AG20443 (cell line): ENCODE measurements around the gene CORO2A.
A peak's percentile ranks its signal among the peaks of the same experiment; 100 is the strongest.

Experiments used
- DNase-seq: peaks from one replicate; pipeline ENCODE4 v3.0.0; 2012; ENCODE audit warnings: low spot score, mixed read lengths

CORO2A gene

DNA sequence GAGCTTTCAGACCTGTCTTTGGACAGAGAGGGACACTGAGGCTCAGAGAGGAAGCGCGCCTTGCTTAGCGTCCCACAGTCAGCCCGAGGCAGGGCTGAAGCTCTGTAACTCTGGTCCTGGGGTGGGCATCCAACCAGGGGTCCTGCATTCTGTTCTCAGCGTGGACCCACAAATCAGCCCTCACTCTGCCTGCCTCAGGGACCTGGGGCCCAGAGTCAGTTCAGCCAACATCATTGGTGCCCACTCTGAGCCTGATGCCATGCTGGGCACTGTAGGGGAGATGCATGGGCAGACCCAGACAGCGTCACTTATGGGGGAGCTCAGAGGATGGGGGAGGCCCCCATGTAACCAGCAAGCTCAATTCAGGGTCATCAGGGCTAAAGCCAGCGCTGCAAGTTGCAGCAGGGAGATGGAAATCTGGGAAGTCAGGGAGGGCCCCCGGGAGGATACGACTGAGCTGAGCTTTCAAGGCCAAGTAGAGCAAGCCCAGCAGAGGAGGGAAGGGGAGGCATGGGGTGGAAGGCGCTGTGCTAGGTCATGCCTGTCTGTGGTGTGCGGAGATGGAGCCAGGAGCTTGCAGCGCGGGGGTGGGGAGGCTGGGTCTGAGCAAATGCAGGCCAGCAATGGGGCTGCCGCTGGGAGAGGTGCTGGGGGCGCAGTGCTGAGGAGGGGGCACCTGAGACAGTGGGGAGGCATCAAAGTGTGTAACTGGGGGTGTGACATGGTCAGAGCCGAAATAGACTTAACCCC is 21.1 kb downstream of the CORO2A start:
- no peak for DNase-seq

DNA sequence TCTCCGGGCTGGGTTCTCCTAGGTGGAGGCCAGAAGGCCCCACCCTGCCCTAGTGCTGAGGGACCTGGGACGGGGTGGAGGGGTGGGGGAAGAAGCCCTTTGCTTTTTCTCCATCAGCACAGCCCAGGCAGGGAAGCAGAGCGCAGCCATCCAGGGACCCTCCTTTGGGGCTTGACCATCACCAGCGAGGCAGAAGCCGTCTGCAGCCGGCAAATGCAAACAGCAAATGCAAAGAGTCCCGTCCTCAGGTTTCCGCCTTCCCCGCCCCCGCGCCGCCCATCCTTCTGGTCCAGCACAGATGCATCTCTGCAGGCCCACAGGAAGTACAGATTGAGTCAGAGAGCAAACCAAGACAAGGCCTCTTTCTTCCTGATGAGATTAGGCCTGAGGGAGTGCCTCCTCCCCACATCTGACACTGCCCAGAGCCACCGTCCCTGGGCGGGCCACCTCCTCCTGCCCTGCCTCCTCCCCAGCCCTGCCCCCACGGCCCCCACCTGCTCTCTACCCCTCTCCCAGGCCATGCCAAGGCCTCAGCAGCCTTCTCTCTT is 23.4 kb downstream of the CORO2A start:
- peak; percentile 57 for DNase-seq

DNA sequence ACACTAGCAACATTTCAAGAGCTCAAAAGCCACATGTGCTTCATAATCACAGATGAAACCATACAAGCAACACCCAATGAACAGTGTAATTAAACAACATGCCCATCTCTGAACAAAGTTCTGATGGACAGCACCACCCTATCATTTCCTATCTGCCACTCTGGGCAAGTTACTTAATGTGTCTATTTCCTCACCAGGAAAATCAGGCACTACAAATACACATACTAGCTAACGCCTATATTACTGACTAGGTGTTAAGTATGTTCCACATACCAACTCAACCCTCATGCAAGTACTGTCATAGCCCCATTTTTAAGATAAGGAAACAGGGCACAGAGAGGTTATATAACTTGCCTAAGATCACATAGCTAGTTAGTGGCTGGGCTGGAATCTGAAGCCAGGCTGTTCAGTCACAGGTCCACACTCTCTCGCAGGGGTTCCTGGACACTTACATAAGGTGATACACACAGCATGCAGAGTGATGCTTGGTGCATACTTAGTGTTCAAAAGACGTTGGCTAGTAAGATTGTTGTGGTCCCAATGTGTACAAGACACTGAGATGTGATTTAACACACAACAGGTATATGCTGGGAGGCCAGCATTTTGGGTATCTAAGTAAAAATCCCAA is 24.2 kb downstream of the CORO2A start:
- no peak for DNase-seq

DNA sequence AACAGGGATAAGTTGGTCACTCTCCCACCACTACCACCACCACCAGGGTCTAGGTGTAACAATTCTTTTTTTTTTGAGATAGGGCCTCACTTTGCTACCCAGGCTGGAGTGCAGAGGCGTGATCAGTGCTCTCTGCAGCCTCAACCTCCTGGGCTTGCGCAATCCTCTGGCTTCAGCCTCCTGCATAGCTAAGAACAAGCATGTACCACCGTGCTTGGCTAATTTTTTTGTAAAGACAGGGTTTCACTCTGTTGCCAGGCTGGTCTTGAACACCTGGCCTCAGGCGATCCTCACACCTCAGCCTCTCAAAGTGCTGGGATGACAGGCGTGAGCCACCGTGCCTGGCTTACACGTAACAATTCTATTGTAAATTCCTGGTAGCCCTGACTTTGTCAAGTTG is 27.5 kb downstream of the CORO2A start:
- no peak for DNase-seq

DNA sequence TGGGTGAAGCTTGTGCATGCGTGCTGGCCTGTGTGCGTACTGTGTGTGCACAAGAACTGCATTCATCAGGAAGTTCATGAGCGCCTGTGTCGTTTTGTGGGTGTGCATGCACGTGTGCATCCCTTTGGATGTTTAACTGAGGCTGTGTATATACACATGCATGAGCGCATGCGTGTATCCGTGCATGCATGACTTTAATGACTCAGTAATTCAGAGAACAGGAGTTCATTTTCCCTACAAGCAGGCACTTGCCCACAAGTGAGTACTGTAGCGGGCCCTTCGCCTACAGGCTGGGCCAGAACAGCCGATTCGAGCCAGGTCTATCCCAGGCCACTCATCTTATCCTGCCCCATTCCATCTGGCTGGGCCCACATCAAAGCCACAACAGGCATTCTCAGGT is 29.8 kb downstream of the CORO2A start:
- no peak for DNase-seq

DNA sequence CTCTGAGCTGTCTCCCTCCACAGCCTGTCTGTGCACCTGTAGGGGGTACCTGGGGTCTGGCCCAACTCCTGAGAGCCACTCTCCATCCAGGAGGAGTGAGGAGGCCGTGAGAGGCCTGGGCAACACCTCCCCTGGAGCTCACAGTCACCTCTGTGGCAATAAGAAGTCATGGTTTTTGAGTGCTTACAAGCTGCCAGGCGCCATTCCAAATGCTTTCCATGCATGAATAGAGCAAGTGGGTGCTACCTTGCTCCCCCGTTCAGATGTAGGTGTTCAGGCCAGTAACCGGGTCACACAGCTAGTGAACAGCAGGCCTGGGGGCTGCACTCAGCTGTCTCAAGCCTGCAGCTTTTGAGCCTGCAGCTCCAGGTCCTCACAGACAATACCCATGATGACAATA is 30.6 kb downstream of the CORO2A start:
- no peak for DNase-seq

DNA sequence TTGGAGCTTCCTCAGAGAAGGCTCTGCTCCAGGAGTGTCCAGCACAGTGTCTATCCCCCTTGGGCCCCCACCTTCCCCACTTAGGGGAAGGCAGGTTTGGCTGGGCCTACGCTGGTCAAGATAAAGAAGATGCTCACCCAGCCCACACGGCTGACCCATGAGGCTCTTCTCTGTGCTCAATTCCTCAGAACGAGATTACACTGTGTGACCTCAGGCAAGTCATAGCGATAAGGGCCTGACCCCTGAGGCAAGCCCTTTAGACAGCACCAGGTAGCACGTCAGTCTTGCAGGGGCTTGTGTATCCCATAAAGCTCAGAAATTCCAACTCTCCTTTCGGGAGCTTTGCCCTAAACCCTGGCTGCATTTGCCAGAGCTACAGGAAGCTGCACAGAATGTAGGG is 32.6 kb downstream of the CORO2A start:
- DNase-seq = no peak

DNA sequence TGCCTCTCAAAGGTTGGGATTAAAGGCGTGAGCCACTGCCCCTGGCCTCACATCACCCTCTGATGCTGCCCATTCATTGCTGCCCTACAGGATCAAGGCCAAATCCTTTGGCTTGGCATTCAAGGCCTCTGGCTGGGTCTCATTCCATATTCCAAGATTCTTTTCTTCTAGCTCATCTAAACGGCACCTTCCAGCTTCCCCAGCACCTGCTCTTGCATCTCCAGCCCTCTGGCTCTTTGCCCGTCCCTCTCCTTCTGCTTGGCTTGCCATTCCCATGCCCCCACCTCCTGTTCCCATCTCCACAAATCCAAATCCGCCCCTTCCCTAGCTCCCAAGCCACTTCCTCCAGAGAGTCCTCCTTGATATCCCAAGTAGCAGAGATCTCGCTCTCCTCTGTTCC is 33.1 kb downstream of the CORO2A start:
- peak; percentile 7 for DNase-seq

DNA sequence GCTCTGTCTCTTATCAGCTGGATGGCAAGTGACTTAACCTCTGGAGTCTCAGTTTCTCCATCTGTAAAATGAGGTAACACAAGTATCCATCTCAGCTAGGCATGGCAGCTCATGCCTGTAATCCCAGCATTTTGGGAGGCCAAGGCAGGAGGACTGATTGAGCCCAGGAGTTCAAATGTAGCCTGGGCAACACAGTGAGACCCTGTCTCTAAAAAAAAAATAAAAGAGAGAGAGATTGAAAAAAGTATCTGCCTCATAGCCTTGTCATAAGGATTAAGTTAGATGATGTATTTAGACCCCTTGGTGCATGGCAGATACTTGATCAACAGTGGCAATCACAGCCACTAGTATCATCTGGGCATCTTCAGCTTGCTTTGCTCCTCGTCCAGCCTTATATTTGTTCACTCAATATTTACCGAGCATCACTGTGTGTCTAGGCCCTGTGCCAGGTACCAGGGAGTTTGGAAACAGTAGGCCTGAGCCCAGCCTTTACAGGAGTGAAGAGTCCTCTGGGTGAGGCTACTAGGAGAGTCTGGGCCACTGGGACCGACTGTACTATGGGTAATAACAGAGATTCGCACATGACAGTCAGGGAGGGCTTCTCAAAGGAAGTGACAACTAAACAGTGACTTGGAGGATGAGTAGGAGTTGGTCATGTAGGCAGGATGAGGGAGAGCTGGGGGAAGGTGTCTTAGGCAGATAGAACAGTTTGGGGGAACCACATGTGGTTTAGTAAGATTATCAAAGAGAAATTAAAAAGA is 34.2 kb downstream of the CORO2A start:
- DNase-seq = no peak

DNA sequence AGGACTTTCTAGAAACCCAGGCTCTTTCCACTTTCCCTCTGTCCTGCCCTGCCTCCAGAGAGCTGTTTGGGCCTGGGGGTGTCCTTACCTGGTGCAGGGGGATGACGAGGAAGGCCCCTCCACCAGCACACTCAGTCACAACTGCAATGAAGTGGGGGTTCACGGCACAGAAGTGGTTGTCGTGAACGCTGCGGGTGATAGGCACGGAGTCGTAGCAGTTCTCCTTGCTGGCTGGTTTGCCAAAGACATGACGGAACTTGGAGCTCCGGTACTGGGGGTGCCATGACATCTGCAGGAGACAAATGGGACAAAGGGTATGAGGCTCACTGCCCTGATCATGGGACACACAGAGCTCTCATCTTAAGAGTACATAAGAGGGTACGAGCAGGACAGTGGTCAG is 35.1 kb downstream of the CORO2A start:
- DNase-seq = no peak

DNA sequence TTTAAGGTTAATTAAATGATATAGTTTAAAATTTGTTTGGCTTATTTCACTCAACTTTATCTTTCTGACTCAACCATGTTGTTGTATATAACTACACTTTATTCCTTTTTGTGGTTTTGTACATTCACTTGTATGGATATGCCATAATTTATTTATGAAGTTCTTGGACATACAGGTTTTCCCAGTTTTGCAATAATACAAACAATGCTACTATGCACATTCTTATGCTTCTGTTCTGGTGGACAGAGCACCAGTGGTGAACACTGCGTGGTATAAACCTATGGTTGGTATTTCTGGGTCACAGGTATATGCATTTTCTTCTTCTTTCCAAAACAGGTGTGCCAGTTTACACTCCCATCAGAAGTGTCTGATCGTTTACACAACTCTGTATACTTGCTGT is 37.8 kb downstream of the CORO2A start:
- DNase-seq = no peak

DNA sequence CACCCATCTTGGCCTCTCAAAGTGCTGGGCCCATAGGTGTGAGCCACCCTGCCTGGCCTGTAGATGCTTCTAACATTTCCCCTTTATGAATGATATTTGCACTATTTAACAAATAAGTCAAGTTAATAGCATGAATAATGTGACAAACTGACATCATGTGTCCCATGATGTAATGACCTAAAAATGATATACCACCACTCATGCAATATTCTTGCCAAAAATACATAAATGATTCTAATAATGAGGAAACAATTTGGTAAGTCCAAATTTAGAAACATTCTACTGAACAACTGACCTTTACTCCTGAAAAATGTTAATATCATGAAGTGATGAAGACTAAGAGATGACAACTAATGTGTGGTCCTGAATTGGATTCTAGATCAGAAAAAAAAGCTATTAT is 39.9 kb downstream of the CORO2A start:
- DNase-seq = no peak

DNA sequence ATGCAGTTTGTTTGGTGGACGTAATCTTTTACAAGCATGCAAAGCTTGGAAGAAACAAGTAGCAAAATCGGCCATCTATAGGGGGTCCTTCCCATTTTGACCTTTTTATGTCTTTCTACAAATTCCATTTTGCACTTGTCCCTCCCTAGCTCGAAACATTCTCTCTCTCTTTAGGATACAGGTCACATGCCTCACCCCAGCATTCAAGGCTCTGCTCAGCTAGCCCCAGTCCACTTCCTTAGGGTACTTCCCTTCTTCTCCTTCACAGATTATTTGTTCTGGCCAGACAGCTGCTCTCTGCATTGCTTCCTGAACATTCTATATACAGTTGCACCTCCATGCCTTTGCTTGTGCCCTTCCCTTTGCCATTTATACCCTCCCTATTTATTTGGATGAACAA is 41.7 kb downstream of the CORO2A start:
- DNase-seq = no peak

DNA sequence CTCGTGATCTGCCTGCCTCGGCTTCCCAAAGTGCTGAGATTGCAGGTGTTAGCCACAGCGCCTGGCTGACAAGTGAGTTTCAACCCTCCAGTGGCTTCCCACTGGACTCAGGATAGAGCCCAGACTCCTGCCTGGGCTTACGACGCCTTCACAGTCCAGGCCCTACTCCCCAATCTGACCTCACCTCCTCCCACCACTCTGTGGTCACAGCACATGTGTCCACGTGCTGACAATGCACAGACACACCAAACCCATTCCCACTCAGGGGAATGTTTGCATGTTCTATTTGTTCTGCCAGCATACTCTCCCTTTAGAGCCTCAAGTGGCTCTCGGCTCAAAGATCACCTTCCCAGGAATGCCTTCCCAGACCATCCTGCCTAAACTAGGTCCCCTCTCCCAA is 42.3 kb downstream of the CORO2A start:
- DNase-seq = no peak

DNA sequence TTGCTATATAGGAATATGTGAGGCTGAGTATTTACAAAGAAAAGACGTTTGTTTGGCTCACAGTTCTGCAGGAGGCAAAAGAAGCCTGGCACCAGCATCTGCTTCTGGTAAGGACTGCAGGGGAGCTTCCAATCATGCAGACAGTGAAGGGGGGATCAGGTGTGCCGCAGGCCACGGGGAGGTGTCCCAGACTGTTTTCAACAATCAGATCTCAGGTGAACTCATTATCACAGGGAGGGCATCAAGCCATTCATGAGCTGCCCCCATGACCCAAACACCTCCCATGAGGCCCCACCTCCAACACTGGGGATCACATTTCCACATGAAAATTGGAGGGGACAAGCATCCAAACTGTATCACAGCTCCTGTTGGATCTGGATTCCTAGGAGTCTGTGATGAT is 43.0 kb downstream of the CORO2A start:
- DNase-seq = no peak

DNA sequence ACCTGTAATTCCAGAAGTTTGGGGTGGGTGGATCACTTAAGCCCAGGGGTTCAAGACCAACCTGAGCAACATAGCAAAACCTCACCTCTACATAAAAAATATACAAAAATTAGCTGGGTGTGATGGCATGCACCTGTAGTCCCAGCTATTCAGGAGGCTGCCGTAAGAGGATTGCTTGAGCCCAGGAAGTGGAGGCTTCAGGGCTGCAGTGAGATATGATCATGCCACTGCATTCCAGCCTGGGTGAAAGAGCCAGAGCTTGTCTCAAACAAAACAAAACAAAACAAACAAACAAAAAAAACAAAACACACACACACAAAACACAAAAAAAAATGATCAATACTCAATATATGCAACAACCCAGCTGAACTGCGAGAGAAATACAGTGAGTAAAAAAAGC is 44.0 kb downstream of the CORO2A start:
- no peak for DNase-seq

DNA sequence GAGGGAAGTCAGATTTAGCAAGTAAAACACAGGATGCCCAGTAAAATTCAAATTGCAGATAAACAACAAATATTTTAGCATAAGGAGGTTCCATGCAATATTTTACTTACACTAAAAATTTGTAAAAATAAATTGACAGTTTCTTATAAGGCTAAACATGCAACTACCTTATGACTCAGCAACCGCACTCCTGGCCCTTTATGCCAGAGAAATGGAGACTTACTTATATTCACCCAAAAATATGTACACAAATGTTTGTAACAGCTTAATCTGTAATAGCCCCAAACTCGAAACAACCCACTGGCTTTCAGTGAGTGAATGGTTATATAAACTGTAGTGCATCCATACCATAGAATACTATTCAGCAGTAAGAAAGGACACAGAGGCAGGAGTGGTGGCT is 44.9 kb downstream of the CORO2A start:
- no peak for DNase-seq

DNA sequence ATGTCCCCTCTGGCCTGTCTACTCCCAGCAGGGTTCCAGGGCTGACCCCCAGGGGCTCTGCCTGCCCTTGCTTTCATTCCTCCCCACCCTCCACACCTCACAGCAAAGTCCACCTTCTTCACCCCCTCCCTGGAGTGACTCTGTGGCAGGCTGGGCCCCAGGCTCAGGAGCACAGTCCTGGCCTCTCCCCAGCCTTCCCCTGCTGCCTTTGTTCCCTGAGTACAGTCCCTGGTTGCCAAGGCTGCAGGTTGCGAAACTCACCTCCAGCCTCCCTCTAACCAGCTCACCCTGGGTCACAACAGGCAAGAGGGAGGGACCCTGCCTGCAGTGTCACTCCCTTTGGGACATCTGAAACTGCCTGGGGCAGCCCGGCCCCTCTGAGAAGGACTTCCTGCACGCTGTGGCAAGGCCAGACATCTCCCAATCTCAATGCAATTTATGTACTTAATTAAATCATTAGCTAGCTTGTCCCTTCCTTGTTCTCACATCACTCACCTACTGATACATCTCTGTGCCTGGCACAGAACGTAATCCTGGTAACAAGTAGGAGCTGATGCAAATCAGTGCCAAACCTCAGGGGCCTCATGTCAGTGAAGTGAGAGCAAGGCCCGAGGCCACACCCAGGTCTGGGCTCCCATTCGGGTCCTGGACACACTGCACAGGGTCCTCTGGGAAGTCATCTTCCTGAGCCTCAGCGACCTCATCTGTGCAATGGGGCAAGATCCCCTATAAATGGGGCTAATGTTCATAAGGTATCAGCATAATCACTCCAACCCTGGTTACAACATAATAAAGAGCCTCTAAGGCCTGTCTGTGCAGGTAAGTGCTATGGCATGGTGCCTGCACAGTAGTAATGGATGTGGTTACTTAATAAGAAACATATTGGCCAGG is 46.1 kb downstream of the CORO2A start:
- peak; percentile 81 for DNase-seq

DNA sequence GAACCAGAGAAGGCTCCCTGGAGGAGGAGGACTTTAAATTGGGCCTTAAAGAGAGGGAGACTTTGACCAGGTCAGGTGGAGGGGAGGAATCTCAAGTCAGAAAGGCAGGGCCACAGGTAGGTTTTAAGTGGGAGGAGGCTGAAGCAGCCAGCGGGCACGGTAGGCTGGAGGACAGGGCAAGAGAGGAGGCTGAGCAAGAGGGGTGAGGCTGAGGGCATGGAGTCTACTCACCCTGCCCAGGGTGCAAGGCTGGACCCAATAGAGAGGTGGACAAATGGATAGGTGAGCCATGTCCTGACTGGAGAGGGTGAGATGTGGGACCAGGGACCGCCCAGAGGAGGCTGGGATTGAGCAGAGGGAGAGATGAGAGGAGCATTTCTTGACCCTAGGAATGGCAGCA is 47.8 kb downstream of the CORO2A start:
- no peak for DNase-seq

DNA sequence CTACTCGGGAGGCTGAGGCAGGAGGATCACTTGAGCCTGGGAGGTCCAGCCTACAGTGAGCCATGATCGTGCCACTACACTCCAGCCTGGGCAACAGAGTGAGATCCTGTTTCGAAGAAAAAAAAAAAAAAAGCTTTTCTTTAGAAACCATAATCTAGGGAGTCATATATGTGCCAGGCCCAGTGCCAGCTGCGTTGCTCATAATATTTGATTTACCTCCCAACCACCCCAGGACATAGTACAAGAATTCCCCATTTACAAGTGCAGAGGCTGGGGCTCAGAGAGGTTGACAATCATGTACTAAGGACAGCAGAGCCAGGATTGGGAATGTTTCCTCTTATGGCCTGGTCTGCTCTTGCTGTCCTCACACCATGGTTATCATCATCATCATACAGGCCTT is 48.4 kb downstream of the CORO2A start:
- DNase-seq = no peak

DNA sequence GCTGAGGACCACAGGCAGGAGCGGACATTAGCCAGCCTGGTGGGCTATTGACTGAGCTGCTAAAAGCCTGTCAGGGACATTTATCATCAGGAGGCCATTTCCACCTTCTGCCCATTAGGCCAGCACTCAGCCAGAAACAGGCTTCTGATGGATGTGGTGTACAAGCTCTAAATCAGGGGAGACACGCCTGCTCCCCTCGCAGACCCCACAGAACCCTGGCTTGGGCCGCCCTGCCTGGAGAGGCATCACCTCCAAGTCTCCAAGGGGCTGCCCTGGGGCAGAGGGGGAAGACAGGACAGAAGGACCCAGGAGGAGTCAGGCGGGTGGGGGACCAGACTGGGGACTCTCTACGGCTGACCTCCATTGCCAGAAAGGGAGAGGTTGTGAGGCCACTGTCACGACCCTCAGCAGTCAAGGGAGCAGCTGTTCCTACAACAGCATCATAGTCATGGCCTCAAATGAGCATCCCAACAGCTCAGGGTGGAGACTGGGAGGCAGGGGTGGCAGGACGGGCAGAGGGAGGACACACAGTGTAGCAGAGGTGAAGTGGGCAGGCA is 49.4 kb downstream of the CORO2A start:
- no peak for DNase-seq
